Effector CD8-positive, alpha-beta T cell (primary cell): ENCODE data around the gene TRIM69.
"Not testable (repeated sequence)": the region's sequence is repeated elsewhere in the genome, so short reads cannot be mapped to it uniquely, and the experiment has no call there.

Source experiments
- DNase-seq: peaks from one replicate; lab custom pipeline; 2025; lab: John Stamatoyannopoulos, UW

The TRIM69 gene

GRCh38 chr15:44715797-44716334, 20.5 kb upstream of the TRIM69 start:
- DNase-seq, result no peak

GRCh38 chr15:44716983-44717602, 19.2 kb upstream of the TRIM69 start:
- DNase-seq, result no peak

GRCh38 chr15:44718180-44718926, 18.0 kb upstream of the TRIM69 start:
- no peak for DNase-seq

- DNase-seq, result no peak
Measured at GRCh38 chr15:44718927-44719292, 17.4 kb upstream of the TRIM69 start.

GRCh38 chr15:44719293-44719999, 16.9 kb upstream of the TRIM69 start:
- DNase-seq, result peak; percentile 23

- DNase-seq, result not testable (repeated sequence)
Measured at GRCh38 chr15:44720000-44720435, 16.3 kb upstream of the TRIM69 start.

- no peak for DNase-seq
Measured at GRCh38 chr15:44720460-44721176, 15.7 kb upstream of the TRIM69 start.

- DNase-seq, result no peak
Measured at GRCh38 chr15:44722011-44722410, 14.3 kb upstream of the TRIM69 start.

GRCh38 chr15:44726136-44726535, 10.2 kb upstream of the TRIM69 start:
- DNase-seq, result no peak

GRCh38 chr15:44726568-44727484, 9.5 kb upstream of the TRIM69 start:
- DNase-seq, result peak; percentile 63

GRCh38 chr15:44727485-44728231, 8.7 kb upstream of the TRIM69 start:
- DNase-seq, result no peak

- not testable (repeated sequence) for DNase-seq
Measured at GRCh38 chr15:44728232-44728575, 8.1 kb upstream of the TRIM69 start.

- DNase-seq, result peak; percentile 93
Measured at GRCh38 chr15:44728576-44729407, 7.5 kb upstream of the TRIM69 start.

- no peak for DNase-seq
Measured at GRCh38 chr15:44729408-44730127, 6.8 kb upstream of the TRIM69 start.

- DNase-seq, result no peak
Measured at GRCh38 chr15:44734839-44735481, 1.4 kb upstream of the TRIM69 start.

- peak; percentile 5 for DNase-seq
Measured at GRCh38 chr15:44735482-44736180, 697 bp upstream of the TRIM69 start.

- no peak for DNase-seq
Measured at GRCh38 chr15:44738340-44738984, 2.1 kb downstream of the TRIM69 start.
